Measurements from ENCODE around the gene MOV10. TPM values are rescaled to one million over a fixed set of nuclear protein-coding genes. Genes with fewer than 3 reads are reported as not detected.

The MOV10 gene
- total and polyA plus RNA-seq, 9 of the 15 experiments (the other 6 are each of a cell fraction or from before 2014, with no cell fraction given) = 16.7 to 105 (median 49.5) TPM

- TF ChIP-seq YY1 (IDR thresholded peaks at IDR 0.05; ENCODE audit: borderline replicate concordance in 1 of 3, control insufficient read depth in 1 of 3, extremely low read depth in 1 of 3, insufficient read depth in 3 of 3, insufficient read length in 1 of 3, insufficient replicate concordance in 2 of 3, low read depth in 1 of 3, low read length in 2 of 3) (peak in 2 of 3 experiments; percentile 45 to 72), KHSRP (IDR thresholded peaks at IDR 0.05) (no peak), SOX6 (IDR thresholded peaks at IDR 0.05) (0 out of 2 replicates have a peak, but pooled peaks have one; percentile 51), NFE2 (IDR thresholded peaks at IDR 0.05; ENCODE audit: low read depth) (no peak; the same call in 1 of the 2 replicates), SMAD3 (CRISPR knock-in tag; conservative IDR thresholded peaks at IDR 0.05) (no peak), DACH1 (IDR thresholded peaks at IDR 0.05; ENCODE audit: partially characterized antibody) (no peak), TCF15 (CRISPR knock-in tag; IDR thresholded peaks at IDR 0.05) (no peak), ZC3H8 (IDR thresholded peaks at IDR 0.05) (no peak), FOXJ2 (tag; IDR thresholded peaks at IDR 0.05) (no peak), MEIS2 (IDR thresholded peaks at IDR 0.05; ENCODE audit: partially characterized antibody) (peak; percentile 76), CREBBP (IDR thresholded peaks at IDR 0.05; ENCODE audit: low read depth, low read length) (no peak), ZNF398 (CRISPR knock-in tag; IDR thresholded peaks at IDR 0.05) (no peak), ZBTB12 (CRISPR knock-in tag; IDR thresholded peaks at IDR 0.05) (no peak), MEF2D (tag; conservative IDR thresholded peaks at IDR 0.05; ENCODE audit: low read depth) (no peak), KLF13 (tag; IDR thresholded peaks at IDR 0.05; ENCODE audit: borderline replicate concordance, low read depth) (no peak), U2AF2 (optimal IDR thresholded peaks at IDR 0.05; ENCODE audit: low read depth, low read length) (no peak)
- TF ChIP-seq, protein P1, sequence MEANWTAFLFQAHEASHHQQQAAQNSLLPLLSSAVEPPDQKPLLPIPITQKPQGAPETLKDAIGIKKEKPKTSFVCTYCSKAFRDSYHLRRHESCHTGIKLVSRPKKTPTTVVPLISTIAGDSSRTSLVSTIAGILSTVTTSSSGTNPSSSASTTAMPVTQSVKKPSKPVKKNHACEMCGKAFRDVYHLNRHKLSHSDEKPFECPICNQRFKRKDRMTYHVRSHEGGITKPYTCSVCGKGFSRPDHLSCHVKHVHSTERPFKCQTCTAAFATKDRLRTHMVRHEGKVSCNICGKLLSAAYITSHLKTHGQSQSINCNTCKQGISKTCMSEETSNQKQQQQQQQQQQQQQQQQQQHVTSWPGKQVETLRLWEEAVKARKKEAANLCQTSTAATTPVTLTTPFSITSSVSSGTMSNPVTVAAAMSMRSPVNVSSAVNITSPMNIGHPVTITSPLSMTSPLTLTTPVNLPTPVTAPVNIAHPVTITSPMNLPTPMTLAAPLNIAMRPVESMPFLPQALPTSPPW (CRISPR knock-in tag; IDR thresholded peaks at IDR 0.05) = peak; percentile 92
- TF ChIP-seq, protein P2, sequence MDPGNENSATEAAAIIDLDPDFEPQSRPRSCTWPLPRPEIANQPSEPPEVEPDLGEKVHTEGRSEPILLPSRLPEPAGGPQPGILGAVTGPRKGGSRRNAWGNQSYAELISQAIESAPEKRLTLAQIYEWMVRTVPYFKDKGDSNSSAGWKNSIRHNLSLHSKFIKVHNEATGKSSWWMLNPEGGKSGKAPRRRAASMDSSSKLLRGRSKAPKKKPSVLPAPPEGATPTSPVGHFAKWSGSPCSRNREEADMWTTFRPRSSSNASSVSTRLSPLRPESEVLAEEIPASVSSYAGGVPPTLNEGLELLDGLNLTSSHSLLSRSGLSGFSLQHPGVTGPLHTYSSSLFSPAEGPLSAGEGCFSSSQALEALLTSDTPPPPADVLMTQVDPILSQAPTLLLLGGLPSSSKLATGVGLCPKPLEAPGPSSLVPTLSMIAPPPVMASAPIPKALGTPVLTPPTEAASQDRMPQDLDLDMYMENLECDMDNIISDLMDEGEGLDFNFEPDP (CRISPR knock-in tag; IDR thresholded peaks at IDR 0.05) = no peak
- TF ChIP-seq, protein P3, sequence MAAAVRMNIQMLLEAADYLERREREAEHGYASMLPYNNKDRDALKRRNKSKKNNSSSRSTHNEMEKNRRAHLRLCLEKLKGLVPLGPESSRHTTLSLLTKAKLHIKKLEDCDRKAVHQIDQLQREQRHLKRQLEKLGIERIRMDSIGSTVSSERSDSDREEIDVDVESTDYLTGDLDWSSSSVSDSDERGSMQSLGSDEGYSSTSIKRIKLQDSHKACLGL (CRISPR knock-in tag; IDR thresholded peaks at IDR 0.05; ENCODE audit: borderline replicate concordance, poor library complexity, severe bottlenecking) = no peak
- TF ChIP-seq, protein P4, sequence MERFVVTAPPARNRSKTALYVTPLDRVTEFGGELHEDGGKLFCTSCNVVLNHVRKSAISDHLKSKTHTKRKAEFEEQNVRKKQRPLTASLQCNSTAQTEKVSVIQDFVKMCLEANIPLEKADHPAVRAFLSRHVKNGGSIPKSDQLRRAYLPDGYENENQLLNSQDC (CRISPR knock-in tag; IDR thresholded peaks at IDR 0.05) = no peak
Observed at GRCh38 chr1:112704934-112705627, 30.6 kb downstream of the MOV10 start (continued).
